Frontal cortex (tissue), 4 donors: ENCODE data around the gene DDX10. TPM values are rescaled to one million over a fixed set of nuclear protein-coding genes. Genes with fewer than 3 reads are reported as not detected.

Experiments used
- DNase-seq, 2 donors: peaks; one replicate each; pipeline ENCODE4 v3.0.0; 2012; ENCODE audit warnings: low spot score in 2 of 2
- FAIRE-seq: peaks from 2 replicates; lab custom pipeline; 2012; peaks lifted over from hg19 to GRCh38; lab: Jason Lieb, UNC
- total RNA-seq: library from RNA; depleted of rRNA; stranded (reverse); fragments of >200 nt; gene quantifications from one replicate; pipeline ENCODE4 v1.2.3, GENCODE V29; 2014
- donor health status: control.
- donor health status: control.
- donor health status: control.

Gene DDX10
- total RNA-seq, 1 donor from 2014 or later, result 31.4 TPM

DNA sequence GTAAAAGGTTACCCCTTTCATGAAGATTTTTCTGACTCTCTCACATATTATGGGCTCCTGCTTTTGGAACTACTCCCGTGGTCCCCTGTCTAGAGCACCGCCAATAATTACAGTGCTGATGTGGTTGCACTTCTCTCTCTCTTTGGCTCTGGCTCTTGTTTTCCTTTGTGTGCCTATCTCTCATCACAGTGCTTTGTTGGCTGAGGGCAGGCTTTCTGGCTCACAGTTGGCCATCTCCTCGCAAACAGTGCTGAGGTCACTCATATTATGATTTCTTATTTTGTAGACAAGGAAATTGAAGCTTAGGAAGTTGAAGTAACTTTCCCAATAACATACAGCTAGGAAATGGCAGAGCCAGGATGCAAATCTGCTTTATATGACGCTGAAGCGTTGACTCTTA is 192.5 kb downstream of the DDX10 start:
- no peak for DNase-seq
- no peak for FAIRE-seq

- no peak for FAIRE-seq
- no peak for DNase-seq
These were observed 193.8 kb downstream of the DDX10 start for GRCh38 chr11:108858622-108859021.

GRCh38 chr11:108859510-108859909 is 194.6 kb downstream of the DDX10 start:
- DNase-seq, result no peak
- no peak for FAIRE-seq

DNA sequence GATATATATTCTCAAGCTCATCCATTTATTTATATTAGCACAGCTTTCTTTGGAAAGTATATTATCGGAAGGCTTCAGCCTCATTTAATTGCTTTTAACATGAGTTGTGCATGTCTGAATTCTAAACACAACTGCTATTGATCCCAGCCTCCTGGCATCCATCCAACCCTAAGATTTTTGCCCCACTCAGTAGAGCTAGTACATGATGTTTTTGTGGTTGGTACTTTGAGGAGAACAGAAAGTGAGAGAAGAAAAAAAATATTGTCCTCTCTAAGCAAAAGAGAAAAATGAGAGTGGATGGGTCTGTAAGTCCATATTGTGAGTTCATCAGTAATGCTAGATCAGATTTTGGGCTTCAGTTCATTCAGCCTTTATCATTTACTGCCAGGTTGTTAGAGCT is 198.7 kb downstream of the DDX10 start:
- DNase-seq (no peak), FAIRE-seq (no peak)

- no peak for FAIRE-seq
- no peak for DNase-seq
These were observed 200.5 kb downstream of the DDX10 start for GRCh38 chr11:108865406-108865805.

GRCh38 chr11:108866781-108867180 is 201.9 kb downstream of the DDX10 start:
- FAIRE-seq (no peak), DNase-seq (no peak)

DNA sequence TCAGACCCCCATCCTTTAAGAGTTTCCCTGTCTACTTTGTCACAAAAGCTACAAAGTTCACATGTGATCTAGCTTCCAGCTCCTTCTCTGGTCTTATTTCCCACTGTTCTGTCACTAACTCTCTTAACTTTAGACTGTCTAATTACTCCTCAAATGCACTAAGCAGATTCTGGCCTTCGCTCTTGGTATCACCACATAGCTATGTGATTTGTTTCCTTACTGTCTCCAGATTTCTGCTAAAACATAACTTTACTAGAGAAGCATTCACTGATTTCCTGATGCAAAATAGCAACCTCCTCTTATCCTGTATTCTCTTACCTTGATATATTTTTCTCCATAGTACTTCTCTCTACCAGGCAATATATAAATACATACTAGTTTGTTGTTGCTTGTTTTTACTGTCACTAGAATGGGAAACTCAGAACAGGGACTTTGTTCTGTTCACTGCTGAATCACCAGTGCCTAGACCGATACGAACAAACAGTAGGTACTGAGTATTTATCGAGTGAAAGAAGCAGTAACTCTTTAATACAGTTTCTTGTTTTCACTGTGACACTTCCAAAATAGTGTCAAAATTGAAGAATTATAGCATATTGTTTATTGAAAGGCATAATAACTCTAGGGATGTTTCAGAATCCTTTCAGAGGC is 205.6 kb downstream of the DDX10 start:
- FAIRE-seq, result no peak
- DNase-seq, result no peak

- FAIRE-seq (no peak), DNase-seq (no peak)
These were observed 206.3 kb downstream of the DDX10 start for GRCh38 chr11:108871152-108871551.

DNA sequence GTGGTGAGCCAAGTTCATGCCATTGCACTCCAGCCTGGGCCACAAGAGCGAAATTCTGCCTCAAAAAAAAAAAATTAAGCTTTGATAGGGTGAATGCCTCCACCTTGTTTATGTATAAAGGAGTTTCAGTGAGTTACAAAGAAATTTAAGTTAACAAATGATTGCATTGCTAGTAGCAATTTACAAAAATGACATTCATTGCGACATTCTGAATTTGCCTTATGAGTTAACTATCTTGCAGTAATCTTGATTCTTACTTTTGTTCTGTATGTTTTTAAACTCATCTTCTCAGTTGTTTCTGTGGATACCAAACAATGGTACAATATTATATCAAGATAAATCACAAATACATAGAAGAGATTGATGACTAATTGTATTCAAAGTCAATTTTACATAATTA is 207.0 kb downstream of the DDX10 start:
- no peak for FAIRE-seq
- no peak for DNase-seq

DNA sequence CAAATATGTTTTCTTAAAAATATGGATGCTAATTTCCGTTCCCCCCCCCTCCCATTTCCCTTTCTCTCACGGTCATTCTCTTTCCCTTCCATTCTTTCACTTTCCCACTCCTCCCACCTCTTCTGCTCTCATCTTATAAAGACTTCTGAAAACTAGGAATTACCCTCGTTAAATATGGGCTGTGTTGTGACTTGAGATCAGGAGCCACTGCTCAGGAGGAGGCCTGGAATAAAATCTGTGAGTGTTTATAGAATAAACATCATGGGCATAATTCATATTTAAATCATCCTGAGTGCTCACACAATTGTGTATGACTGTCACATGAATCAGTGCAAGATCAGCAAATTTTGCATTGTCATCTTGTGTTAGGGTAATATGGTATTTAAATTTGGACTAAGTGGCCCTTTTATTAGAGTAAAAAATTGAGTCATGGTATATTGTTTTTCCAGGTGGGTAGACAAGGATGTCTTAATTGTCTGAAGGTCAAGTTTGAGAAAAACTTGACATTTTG is 208.0 kb downstream of the DDX10 start:
- DNase-seq, result no peak
- no peak for FAIRE-seq

- FAIRE-seq (no peak), DNase-seq (no peak)
These were observed 208.4 kb downstream of the DDX10 start for GRCh38 chr11:108873310-108873709.

DNA sequence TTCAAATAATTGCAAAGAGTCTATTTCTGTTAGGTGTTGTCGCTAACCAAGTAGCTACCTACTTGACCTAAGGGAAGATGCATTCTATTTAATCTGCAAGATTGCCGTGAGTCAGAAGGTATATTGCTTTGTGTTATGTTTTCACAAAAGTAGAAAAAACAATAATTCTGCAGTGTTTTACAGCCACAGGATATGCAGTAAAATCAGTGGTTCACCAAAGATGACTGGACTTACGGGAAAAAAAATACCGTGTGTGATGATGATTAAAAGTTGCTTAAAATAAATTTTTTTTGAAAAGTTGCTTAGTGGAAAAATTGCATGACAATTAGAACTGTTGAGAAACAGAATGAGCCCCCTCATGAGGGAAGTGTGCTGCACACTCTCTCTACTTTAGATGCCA is 209.1 kb downstream of the DDX10 start:
- FAIRE-seq (no peak), DNase-seq (no peak)

GRCh38 chr11:108875134-108875533 is 210.3 kb downstream of the DDX10 start:
- no peak for FAIRE-seq

DNA sequence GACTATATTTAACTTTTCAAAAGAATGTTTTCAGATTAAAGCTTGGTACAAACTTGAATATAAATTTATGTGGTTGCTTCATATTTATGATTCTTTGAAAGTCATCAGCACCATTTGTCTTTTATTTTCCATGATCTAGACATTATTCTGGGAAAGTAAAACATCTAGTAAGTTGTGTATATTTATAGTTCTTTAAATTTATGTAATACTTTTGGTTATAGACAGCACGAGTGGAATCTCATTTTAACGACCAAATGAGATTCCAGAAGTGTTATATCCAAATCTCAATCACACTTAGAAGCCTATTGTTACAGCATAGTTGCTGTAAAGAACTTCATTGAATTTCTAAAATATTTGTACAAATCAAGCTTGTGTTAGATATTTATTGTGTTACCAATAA is 212.3 kb downstream of the DDX10 start:
- FAIRE-seq (no peak), DNase-seq (no peak)

More at GRCh38 chr11:108875134-108875533, 210.3 kb downstream of the DDX10 start:
- no peak for DNase-seq

- no peak for DNase-seq
- no peak for FAIRE-seq
These were observed 215.6 kb downstream of the DDX10 start for GRCh38 chr11:108880510-108880909.

GRCh38 chr11:108881131-108881530 is 216.3 kb downstream of the DDX10 start:
- DNase-seq, result no peak
- no peak for FAIRE-seq

- no peak for DNase-seq
- no peak for FAIRE-seq
These were observed 217.5 kb downstream of the DDX10 start for GRCh38 chr11:108882211-108882831.

- FAIRE-seq, result no peak
These were observed 221.3 kb downstream of the DDX10 start for GRCh38 chr11:108886005-108886659.

GRCh38 chr11:108886660-108887009 is 221.8 kb downstream of the DDX10 start:
- DNase-seq (no peak), FAIRE-seq (no peak)

More at GRCh38 chr11:108886005-108886659, 221.3 kb downstream of the DDX10 start:
- no peak for DNase-seq

DNA sequence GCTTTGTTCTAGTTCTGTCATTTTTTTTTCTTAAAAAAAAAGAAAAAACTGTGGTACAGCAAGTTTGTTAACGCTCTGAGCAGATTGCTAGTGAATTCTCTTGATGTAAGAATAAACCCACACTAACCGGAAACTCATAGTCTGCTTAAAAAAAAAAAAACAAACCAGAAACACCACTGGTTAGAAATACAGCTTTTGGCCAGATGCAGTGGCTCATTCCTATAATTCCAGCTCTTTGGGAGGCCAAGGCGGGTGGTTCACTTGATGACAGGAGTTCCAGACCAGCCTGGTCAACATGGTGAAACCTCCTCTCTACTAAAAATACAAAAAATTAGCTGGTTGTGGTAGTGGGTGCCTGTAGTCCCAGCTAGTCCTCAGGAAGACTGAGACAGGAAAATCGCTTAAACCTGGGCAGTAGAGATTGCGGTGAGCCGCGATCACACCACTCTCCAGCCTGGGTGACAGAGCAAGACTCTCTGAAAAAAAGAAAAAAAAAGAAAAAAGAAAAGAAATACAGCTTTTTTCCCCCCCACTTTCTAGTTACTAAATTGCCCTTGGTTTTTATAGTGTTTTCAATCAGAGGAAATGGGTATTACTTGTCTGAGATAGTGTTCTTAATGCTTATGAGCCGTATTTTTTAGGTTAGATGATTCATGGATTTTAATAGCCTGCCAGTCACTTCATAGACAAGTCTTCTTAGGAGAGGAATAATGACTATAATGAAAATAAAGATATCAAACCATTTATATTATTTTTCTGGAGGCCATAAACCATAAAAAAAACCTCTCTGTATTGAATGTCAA is 222.8 kb downstream of the DDX10 start:
- FAIRE-seq, result no peak
- no peak for DNase-seq
